ENCODE results near the gene JUNB. TPM values are rescaled to one million over a fixed set of nuclear protein-coding genes. Genes with fewer than 3 reads are reported as not detected.

The JUNB gene
- polyA plus RNA-seq, 3 donors: 1,279 to 3,167 (median 1,468) TPM

DNA sequence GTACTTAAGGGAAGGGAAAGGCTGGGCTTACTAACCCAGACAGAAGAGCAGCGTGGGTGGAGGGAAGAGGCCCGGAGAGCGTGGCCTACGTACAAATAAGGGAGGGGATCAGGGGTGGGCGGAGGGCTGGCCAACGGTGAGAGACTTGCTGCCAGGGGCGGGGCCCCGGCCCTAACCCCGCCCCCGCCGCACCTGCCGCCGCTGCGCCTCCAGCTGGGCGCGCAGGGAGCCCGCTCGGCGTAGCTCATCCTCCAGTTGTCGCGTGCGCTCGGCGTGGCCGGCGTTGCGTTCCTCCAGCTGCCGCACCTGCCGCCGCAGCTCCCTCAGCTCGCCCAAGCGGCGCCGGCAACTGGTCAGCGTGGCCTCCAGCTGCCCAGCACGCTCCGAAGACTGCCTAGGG lies 21.6 kb upstream of the JUNB start:
- no peak overlapping the region for H3K27ac Mint-ChIP-seq
- no peak overlapping the region for H3K4me3 Mint-ChIP-seq
- Histone ChIP-seq H3K79me2 (ENCODE audit: insufficient read depth, low read length) (no peaks in the 10 kb centered on the region), H3K9me3 (replicated peaks in 1 of 2; ENCODE audit: control insufficient read depth in 1 of 2, insufficient read depth in 1 of 2, low read length in 2 of 2) (no peaks in the 10 kb centered on the region), H2AFZ (ENCODE audit: insufficient read depth, low read depth, low read length, poor library complexity, severe bottlenecking) (no peak overlapping the region), H3K9ac (ENCODE audit: insufficient read depth, low read length, poor library complexity, severe bottlenecking) (no peak overlapping the region), H3K27ac (ENCODE audit: low read depth in 1 of 2, low read length in 2 of 2) (no peak overlapping the region), H4K20me1 (ENCODE audit: insufficient read depth, low read length) (no peaks in the 10 kb centered on the region), H3K4me1 (ENCODE audit: control insufficient read depth in 1 of 2, insufficient read depth in 2 of 2, low read length in 2 of 2) (peaks cover under 1 to 6% of the 10 kb centered on the region in 2 donors), H3K4me3 (replicated peaks in 1 of 3; ENCODE audit: low read depth in 2 of 3, low read length in 3 of 3) (no peak overlapping the region), H3K4me2 (replicated peaks; ENCODE audit: extremely low read depth, low read length, poor library complexity, severe bottlenecking) (no peak overlapping the region), H3K36me3 (replicated peaks in 1 of 2; ENCODE audit: control insufficient read depth in 1 of 2, insufficient read depth in 2 of 2, low read length in 2 of 2) (no peaks in the 10 kb centered on the region), H3K27me3 (ENCODE audit: control insufficient read depth in 2 of 2, insufficient read depth in 2 of 2, low read length in 2 of 2) (no peaks in the 10 kb centered on the region)
- TF ChIP-seq, protein P1, sequence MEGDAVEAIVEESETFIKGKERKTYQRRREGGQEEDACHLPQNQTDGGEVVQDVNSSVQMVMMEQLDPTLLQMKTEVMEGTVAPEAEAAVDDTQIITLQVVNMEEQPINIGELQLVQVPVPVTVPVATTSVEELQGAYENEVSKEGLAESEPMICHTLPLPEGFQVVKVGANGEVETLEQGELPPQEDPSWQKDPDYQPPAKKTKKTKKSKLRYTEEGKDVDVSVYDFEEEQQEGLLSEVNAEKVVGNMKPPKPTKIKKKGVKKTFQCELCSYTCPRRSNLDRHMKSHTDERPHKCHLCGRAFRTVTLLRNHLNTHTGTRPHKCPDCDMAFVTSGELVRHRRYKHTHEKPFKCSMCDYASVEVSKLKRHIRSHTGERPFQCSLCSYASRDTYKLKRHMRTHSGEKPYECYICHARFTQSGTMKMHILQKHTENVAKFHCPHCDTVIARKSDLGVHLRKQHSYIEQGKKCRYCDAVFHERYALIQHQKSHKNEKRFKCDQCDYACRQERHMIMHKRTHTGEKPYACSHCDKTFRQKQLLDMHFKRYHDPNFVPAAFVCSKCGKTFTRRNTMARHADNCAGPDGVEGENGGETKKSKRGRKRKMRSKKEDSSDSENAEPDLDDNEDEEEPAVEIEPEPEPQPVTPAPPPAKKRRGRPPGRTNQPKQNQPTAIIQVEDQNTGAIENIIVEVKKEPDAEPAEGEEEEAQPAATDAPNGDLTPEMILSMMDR (IDR thresholded peaks at IDR 0.05): no peak
- no peak for DNase-seq
- peaks cover 2 to 5% (median 3%) of the 10 kb centered on the region in 3 donors for H3K27me3 Mint-ChIP-seq (ENCODE audit: low read depth in 3 of 3)
- no peaks in the 10 kb centered on the region for H3K9me3 Mint-ChIP-seq
- intact Hi-C loops (cut with micrococcal nuclease): no loop called here
- H3K36me3 Mint-ChIP-seq: peaks cover 19 to 38% of the 10 kb centered on the region in 2 donors
- 92% methylated on average over 34 of the region's 37 CpGs for WGBS (ENCODE audit: insufficient coverage)
- peaks cover 12% of the 10 kb centered on the region for H3K4me1 Mint-ChIP-seq

DNA sequence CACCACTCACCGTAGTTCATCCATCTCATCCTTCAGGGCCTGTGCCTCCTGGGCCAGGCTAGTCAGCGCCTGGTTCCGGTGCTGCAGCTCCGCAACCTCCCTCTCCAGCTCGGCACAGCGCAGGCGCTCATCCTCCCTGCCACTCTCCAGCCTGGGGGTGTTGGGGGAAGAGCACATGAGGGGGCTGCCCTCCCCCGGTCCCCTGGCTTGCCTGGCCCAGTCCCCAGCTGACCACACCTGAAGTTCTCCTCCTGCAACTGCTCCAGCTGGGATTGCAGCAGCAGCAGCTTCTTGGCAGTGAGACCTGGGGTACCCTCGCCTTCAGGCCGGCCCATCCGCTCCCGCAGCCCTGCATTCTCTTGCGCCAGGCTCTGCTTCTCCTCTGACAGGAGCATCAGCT lies 20.4 kb upstream of the JUNB start:
- H3K4me3 ChIP-seq (replicated peaks in 1 of 3; ENCODE audit: low read depth in 2 of 3, low read length in 3 of 3): no peak overlapping the region
- no peak overlapping the region for H2AFZ ChIP-seq (ENCODE audit: insufficient read depth, low read depth, low read length, poor library complexity, severe bottlenecking)
- TF ChIP-seq, protein P1 (IDR thresholded peaks at IDR 0.05): no peak
- no peaks in the 10 kb centered on the region for H3K36me3 ChIP-seq (replicated peaks in 1 of 2; ENCODE audit: control insufficient read depth in 1 of 2, insufficient read depth in 2 of 2, low read length in 2 of 2)
- DNase-seq: no peak
- H3K27me3 Mint-ChIP-seq (ENCODE audit: low read depth in 3 of 3): peaks cover 2 to 5% (median 3%) of the 10 kb centered on the region in 3 donors
- intact Hi-C loops (cut with micrococcal nuclease): no loop called here
- H3K4me1 ChIP-seq (ENCODE audit: control insufficient read depth in 1 of 2, insufficient read depth in 2 of 2, low read length in 2 of 2): peaks cover 7 to 15% of the 10 kb centered on the region in 2 donors
- H3K4me1 Mint-ChIP-seq: peaks cover 12% of the 10 kb centered on the region
- no peak overlapping the region for H3K4me3 Mint-ChIP-seq
- H3K27ac ChIP-seq (ENCODE audit: low read depth in 1 of 2, low read length in 2 of 2): no peak overlapping the region
- no peak overlapping the region for H3K9ac ChIP-seq (ENCODE audit: insufficient read depth, low read length, poor library complexity, severe bottlenecking)
- no peaks in the 10 kb centered on the region for H3K27me3 ChIP-seq (ENCODE audit: control insufficient read depth in 2 of 2, insufficient read depth in 2 of 2, low read length in 2 of 2)
- H3K79me2 ChIP-seq (ENCODE audit: insufficient read depth, low read length): no peaks in the 10 kb centered on the region
- WGBS (ENCODE audit: insufficient coverage): 98% methylated on average over 10 of the region's 13 CpGs
- H4K20me1 ChIP-seq (ENCODE audit: insufficient read depth, low read length): no peaks in the 10 kb centered on the region
- no peak overlapping the region for H3K4me2 ChIP-seq (replicated peaks; ENCODE audit: extremely low read depth, low read length, poor library complexity, severe bottlenecking)
- no peaks in the 10 kb centered on the region for H3K9me3 ChIP-seq (replicated peaks in 1 of 2; ENCODE audit: control insufficient read depth in 1 of 2, insufficient read depth in 1 of 2, low read length in 2 of 2)
- H3K27ac Mint-ChIP-seq: no peak overlapping the region
- no peaks in the 10 kb centered on the region for H3K9me3 Mint-ChIP-seq
- H3K36me3 Mint-ChIP-seq: peaks cover 14 to 31% of the 10 kb centered on the region in 2 donors
